ENCODE data around the gene SF3B1.

DNA sequence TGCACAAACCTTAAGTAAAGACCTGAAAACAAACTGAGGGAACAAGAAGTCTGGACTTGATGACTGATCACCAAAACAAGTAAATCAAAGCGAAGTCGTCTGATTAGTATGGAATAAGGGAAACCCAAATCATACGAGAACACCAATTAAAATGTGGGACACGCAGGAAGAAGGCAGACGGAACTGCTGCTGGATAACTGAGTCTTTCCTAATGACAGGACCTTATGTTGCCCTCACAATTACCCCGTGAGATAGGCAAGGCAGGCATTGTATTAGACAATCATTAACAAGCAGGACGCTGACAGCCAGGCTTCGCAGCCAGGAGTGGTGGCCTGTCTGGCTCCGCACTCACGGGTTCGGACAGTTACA lies 17.9 kb upstream of the SF3B1 start:
- TF ChIP-seq ZNF384 (IDR thresholded peaks at IDR 0.05) (no peak), HDGF (IDR thresholded peaks at IDR 0.05; ENCODE audit: borderline replicate concordance) (no peak), TARDBP (IDR thresholded peaks at IDR 0.05) (no peak), FOXK2 (IDR thresholded peaks at IDR 0.05) (no peak), SP1 (IDR thresholded peaks at IDR 0.05) (no peak), FOXM1 (IDR thresholded peaks at IDR 0.05; ENCODE audit: borderline replicate concordance) (no peak), CTBP1 (IDR thresholded peaks at IDR 0.05; ENCODE audit: borderline replicate concordance) (no peak), ELF4 (IDR thresholded peaks at IDR 0.05) (no peak), SUZ12 (IDR thresholded peaks at IDR 0.05) (no peak), L3MBTL2 (conservative IDR thresholded peaks at IDR 0.05) (no peak), LEF1 (IDR thresholded peaks at IDR 0.05; ENCODE audit: borderline replicate concordance) (no peak), ARNT (IDR thresholded peaks at IDR 0.05) (no peak)

All from HEK293T (cell line).